GM19193 (cell line): ENCODE results near the gene FAM3D.

Experiments used
- POLR2A ChIP-seq: IDR thresholded peaks from 4 replicates; pipeline ENCODE4 v1.6.1; 2011; ENCODE audit not compliant: insufficient read depth, insufficient read length; ENCODE audit errors: extremely low read depth

The FAM3D gene

GRCh38 chr3:58604031-58604430 is 62.5 kb downstream of the FAM3D start:
- TF ChIP-seq POLR2A, result no peak

DNA sequence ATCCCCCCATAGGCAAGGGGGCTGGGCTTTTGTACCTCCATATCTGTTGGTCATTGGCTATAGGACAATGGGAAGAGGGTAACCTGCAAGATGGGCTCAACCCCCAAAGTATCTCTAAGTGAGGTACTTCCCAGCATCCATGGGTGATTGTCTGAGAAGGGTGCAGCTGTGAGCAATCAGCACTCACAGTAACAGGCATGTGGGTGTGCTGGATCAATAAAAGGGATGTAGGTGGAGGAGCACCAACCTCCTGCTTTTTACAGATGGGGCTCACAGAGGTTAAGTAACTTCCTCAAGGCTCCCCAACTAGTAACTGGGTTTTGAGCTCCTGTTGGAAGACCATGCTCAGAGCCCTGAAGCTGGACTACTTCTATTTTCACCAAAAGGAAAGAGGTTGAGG is 63.0 kb downstream of the FAM3D start:
- TF ChIP-seq POLR2A, result no peak

- TF ChIP-seq POLR2A, result no peak
These were observed 68.7 kb downstream of the FAM3D start for GRCh38 chr3:58597770-58598310.

DNA sequence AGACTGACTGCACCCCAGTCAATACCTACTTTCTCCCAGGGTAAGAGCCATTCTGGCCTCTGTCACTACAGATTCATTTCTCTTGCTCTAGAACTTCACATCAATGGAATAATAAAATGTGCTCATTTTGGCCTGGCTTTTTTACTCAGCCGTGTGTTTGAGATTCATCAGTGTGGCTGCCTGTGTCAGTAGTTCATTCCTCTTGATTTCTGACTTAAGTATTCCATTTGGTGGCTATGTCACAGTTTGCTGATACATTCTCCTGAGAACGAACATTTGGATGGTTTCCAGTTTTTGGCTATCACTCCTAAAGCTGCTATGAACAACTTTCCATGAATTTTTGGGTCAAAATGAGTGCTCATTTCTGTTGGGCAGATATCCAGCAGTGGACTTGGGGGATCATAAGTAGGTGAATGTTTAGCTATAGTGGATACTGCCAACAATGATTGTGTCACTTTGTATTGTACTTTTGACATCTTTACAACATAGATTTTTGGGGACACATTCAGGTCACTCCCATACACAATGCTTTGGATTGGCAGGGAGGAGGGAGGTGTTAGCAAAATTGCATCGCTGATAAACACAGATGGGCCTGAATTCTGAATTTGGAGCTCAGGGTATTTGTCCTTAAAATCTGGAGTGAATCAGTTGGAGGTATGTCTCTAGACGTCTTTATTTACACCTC is 69.6 kb downstream of the FAM3D start:
- no peak for TF ChIP-seq POLR2A

- no peak for TF ChIP-seq POLR2A
These were observed 72.5 kb downstream of the FAM3D start for GRCh38 chr3:58594117-58594516.

DNA sequence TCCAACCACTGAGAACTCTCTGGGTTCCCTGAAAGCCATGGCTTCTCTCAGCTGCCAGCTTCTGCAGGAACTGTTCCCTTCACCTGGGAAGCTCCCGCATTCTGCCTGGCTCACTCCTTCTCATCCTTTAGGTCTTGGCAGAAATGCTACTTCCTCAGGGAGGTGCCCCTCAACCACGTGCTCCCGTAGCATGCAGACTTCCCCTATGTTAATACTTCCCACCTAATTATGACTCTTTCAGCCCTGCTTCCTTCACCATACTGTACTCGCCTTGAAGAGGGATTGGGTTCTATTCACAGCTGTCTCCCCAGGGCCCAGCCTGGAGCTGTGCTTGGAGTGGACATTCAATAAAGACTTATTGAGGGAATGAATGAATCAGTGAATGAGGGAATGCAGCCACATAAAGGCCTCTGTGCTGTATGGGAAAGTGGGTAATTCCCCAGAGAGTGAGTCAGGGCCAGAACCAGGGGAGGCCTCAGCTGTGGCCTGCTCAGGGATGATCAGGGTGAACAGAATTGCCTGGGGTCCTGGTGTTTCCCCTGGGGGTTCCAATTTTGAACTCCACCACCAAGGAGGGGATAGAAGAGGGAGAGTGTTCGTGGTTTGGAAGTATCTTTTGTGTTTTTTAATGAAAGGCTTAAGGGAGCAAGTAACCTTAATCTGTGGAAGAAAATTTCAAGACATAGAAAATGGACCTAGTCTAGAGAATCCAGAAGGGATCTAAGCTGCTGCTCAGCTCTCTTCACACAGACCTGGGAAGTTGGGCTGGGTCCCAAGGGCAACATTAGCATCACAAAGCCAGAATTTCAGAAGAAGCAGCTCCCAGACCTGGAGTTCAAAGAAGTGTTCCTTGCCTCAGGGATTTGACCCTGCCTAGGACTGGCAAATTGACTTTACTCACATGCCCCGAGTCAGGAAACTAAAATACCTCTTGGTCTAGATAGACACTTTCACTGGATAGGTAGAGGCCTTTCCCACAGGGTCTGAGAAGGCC is 74.8 kb downstream of the FAM3D start:
- no peak for TF ChIP-seq POLR2A

- TF ChIP-seq POLR2A, result no peak
These were observed 78.5 kb downstream of the FAM3D start for GRCh38 chr3:58588030-58588614.

- no peak for TF ChIP-seq POLR2A
These were observed 79.8 kb downstream of the FAM3D start for GRCh38 chr3:58586776-58587192.

DNA sequence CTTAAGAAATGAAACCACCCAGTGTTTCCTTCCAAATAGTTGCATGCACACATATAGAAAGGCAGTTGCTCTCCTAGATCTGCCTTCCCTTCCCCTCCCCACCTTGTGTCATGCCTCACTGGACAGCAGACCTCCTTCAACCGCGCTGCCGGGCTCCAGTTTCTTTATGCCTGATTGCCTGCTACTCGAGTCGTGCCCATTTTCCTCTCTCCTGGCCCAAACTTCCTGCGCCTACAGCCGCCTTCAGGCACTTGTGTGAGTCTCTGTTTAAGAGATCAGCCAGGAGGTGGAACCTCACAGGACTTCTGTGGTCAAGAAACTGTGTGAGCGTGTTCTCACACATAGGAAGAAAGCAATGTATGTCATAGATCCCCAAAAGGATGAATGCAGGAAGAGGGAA is 80.6 kb downstream of the FAM3D start:
- TF ChIP-seq POLR2A, result no peak

DNA sequence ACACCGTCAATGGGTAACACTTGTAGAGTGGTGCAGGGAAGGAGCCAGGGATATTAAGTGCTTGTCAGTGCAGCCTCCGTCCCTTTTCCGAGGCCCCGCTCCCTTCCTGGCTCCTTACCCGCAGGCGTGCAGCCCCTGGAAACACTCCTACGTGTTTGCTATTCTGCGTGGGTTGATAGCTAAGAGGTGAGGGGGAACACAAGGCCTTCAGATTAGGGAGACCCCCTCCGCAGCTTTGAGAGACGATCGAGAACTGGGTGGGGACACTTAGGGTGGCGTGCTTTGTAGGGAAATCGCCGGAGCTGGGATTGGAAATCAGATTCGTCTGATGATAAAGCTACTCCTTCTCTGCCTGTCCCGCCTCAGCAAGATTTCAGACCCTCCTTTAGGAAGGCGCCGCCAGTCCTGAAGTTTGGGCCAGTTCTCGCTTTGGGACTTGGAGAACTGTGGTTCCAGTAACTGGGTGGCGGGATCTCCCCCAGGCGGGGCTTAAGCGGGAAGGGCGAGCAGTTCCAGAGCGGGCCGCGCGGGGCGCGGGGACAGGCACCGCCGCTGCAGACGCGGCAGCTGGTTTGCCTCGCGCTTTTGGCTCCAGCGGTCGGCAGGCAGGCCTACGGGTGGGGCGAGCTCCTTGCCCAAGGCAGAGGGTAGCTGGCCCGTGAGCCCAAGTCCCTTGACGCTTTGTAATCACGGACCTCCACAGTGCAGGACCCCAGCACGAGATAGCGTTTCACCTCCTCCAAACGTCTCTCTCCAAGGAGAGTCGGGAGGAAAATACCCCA is 81.4 kb downstream of the FAM3D start:
- TF ChIP-seq POLR2A, result no peak

GRCh38 chr3:58584690-58585004 is 81.9 kb downstream of the FAM3D start:
- TF ChIP-seq POLR2A, result no peak
